ENCODE data around the gene EFNA5.

EFNA5 gene

GRCh38 chr5:107413754-107414153, 257.0 kb downstream of the EFNA5 start:
- DNase-seq, result no peak

DNA sequence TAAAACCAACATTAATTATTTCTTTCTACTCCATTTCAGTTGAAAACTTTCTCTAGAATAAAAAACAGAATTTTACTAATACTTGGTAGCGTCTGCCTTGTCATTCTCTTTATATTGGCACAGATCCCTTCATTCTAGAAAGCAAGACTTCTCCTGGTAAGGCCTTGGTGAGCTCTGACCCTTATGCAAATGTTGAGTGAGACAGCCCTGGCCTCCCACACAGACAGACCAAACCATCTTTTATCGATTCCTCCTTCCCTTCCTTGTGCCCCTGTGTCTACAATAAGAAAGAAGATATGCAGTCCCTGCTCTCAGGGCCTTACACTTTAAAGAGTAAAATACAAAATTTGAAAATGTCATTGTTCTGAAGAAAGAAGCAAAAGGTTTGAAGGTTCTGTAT, 262.2 kb downstream of the EFNA5 start:
- no peak for DNase-seq

DNA sequence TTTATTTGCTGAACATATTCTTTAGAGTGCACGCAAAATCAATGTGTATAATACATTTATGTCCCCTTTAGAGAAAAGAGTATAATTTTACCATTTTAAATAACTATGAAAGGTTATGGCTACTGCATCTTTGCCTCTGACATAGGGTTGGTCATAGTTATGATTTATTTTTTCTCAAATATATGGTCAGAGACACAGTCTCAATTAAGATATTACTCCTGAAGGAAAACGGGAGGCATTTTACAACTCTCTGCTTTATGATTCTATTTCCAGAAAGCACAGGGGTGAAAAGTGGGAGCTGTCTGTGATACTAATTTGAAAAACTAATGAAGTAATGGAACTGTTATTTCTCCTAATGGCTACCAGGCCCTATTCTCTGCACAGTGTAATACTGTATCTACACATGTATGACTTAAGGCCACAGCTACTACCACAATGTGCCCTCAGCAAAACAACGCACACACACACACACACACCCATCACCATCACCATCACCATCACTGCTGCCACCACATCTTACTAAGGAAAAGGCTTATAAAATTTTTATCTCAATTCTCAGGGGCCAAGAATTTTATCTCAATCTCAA, 262.9 kb downstream of the EFNA5 start:
- no peak for DNase-seq

- no peak for DNase-seq
Observed at GRCh38 chr5:107404595-107405374, 266.0 kb downstream of the EFNA5 start.

- DNase-seq, result no peak
Observed at GRCh38 chr5:107403228-107403953, 267.3 kb downstream of the EFNA5 start.

- no peak for DNase-seq
Observed at GRCh38 chr5:107402434-107403227, 268.1 kb downstream of the EFNA5 start.

- DNase-seq, result no peak
Observed at GRCh38 chr5:107401470-107402122, 269.1 kb downstream of the EFNA5 start.

DNA sequence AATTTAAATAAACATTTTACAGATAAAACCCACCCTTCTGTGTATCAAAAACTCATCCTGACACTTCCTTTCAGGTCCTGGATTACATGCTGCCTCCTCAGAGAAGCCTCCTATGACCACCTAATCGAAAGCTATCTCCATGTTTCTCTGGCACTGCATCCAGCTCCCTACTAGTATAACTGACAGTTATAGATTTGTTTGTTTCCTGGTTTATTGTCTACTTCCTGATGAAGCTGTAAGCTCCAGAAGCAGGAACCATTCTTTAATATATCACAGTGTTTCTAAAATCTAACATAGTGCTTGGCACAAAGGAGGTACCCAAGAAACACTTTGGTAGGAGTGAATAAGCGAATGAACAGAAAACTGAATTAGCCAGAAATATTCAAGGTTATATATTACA, 270.4 kb downstream of the EFNA5 start:
- no peak for DNase-seq

- no peak for DNase-seq
Observed at GRCh38 chr5:107398703-107399102, 272.0 kb downstream of the EFNA5 start.

- DNase-seq, result no peak
Observed at GRCh38 chr5:107396351-107396690, 274.4 kb downstream of the EFNA5 start.

DNA sequence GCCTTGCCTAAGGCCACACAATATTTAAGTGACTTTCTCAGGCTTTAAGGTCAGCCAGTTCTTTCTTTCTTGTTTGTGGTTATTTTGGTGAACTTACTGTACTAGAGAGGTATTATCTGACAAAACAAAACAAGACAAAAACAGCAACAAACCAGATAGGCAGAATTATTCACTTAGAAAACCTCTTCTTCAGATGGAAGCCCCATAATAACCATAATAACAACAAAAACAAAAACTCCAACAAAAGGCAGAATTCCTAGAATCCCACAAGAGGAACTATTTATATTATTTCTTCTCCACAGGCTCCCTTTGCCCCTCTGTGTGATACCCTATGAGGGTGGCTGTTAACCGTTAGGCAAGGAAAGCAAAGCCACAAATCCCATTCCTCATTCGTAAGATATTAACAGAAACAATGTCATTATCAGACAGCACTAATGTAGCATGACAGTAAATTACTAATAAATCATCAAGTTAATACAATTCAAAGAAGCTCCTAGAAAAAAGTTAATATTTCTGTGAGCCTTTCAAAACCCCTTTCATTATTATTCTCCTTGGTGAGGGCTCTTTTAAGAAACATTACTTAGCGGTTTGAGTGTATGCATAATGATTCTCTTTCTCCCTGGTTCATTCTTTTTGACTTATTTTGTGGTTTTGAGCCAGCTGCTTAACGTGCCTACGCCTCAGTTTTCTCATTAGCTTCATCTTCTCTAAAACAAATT, 274.9 kb downstream of the EFNA5 start:
- no peak for DNase-seq

DNA sequence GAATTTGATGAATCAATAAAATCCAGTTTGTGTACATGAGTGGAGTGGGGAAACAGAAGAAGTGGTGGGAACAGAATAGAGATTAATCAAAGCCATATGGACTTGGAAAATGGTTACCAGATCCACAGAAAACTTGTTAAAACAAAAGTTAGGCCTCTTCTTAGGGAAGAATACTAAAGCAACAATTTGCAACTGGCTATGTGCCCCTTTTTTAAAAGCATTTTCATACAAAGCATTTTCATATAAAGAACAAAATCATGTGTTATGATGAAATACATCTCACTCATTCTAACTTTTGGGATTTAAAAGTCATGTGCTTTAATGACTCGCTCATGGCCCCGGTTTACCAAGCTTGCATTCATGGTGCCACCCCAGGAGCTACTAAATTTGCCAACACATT, 276.9 kb downstream of the EFNA5 start:
- DNase-seq, result no peak

DNA sequence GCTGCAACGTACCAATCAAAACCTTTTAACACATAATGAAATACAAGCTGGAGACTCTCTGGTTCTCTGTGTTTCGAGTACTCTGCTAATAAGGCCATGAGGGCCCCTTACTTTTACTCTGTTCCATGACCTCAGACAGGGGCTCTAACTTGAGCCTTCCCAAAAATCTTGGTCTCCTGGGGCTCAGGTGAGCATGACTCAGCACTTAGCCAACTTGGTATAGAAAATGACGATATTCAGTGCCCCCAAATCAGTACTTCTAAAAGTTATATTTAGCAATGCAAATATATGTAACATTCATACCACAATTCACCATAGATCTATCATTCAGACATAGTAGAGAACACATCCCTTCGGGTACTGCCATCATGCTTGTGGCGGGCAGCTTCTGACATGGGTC, 278.9 kb downstream of the EFNA5 start:
- DNase-seq, result no peak

DNA sequence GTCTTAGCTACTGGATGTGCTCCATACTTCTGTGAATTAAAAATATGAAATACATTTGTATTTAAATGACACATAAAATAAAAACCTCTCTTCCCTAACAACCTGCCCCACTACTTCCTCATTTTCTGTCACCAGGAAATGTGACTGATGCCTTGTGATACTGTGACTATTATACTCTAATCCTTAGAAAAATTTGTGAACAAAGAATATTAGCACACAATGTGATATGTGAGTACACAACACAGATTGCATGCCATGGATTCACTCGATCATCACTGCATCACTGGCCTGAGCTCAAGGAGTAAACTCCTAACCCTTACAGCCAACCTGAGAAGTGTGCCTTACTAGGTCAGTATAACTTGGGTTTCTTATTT, 281.0 kb downstream of the EFNA5 start:
- DNase-seq, result peak; percentile 2

- peak; percentile 17 for DNase-seq
Observed at GRCh38 chr5:107389130-107389774, 281.5 kb downstream of the EFNA5 start.

DNA sequence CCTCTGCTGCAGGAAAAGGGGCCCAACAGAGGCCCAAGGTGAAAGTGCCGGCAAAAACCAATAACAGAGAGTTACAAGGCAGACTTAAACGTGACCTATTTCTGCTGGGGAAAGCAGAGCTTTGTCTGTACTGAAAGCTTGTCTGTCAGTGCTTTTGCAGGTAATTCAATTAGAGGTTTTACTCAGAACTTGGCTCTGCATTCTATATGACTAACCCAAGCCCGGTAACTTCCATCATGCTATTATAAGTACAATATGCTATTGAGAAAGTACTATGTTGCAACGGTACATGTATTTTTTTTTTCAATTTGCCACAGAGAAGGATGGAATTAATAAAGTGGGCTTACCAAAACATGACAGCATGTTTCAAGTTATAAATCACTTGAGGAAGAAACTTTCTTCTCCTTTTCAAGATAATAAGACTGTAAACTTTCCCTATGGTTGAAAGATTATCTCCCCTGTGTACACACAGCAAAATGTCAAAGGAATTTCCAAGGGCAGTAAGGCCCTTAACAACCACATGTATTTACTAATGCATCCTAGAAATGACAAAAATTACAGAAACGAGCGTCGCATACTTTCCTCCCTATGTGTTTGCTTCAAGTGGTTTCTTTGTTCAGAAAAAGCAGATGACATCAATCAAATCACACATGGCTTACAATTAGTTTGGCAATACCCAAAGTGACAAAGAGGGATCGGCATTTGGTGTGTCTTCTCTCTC, 282.4 kb downstream of the EFNA5 start:
- DNase-seq, result no peak

- DNase-seq, result no peak
Observed at GRCh38 chr5:107387526-107388140, 283.1 kb downstream of the EFNA5 start.

GRCh38 chr5:107385708-107386107, 285.0 kb downstream of the EFNA5 start:
- DNase-seq, result no peak

- DNase-seq, result no peak
Observed at GRCh38 chr5:107384256-107384655, 286.5 kb downstream of the EFNA5 start.

DNA sequence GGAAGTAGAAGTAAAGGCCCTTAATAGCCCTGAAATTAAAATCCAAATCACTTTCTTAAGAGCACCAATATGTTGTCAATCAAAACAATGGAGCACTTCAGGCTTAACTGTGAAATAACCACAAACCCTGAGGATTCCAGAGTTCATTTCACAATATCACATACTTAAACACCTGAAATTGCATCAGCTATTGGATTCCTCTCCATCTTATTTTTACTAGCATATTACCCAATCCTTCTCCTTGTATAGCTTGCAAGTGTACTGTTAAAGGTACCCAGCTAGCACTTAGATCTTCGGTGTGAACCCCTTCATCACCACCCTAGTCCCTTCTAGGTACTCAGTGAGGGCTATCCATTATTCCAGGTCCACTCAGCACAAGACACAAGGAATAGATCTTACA, 287.3 kb downstream of the EFNA5 start:
- DNase-seq, result no peak

Measured in GF-D8 (cell line).